Nephron progenitor cell (in vitro differentiated cells): ENCODE measurements around the gene DCST1.
A peak's percentile ranks its signal among the peaks of the same experiment; 100 is the strongest.

Source experiments
- DNase-seq: peaks from one replicate; pipeline ENCODE4 v3.0.0; 2021
- H3K27ac Mint-ChIP-seq: 2 replicates; pipeline ENCODE4 v1.8.0; 2021; ENCODE audit warnings: mild to moderate bottlenecking, moderate library complexity, mixed read lengths
- H3K27me3 Mint-ChIP-seq: 2 replicates; pipeline ENCODE4 v1.8.0; 2021; ENCODE audit warnings: mild to moderate bottlenecking, low read depth, mixed read lengths; ENCODE audit not compliant: poor library complexity
- H3K36me3 Mint-ChIP-seq: 2 replicates; pipeline ENCODE4 v1.8.0; 2021; ENCODE audit warnings: low read depth, mixed read lengths
- H3K4me1 Mint-ChIP-seq: 2 replicates; pipeline ENCODE4 v1.8.0; 2021; ENCODE audit warnings: mixed read lengths
- H3K4me3 Mint-ChIP-seq: 2 replicates; pipeline ENCODE4 v1.8.0; 2021; ENCODE audit warnings: mild to moderate bottlenecking, moderate library complexity, mixed read lengths
- H3K9me3 Mint-ChIP-seq: 2 replicates; pipeline ENCODE4 v1.8.0; 2021; ENCODE audit warnings: mild to moderate bottlenecking, moderate library complexity, mixed read lengths
- TF ChIP-seq, protein P1 (sequence below): fragments of 200-600 bp; sonication (generic); IDR thresholded peaks from 2 replicates; pipeline ENCODE4 v1.5.0; 2021; ENCODE audit warnings: antibody characterized with exemption

DCST1 gene

DNA sequence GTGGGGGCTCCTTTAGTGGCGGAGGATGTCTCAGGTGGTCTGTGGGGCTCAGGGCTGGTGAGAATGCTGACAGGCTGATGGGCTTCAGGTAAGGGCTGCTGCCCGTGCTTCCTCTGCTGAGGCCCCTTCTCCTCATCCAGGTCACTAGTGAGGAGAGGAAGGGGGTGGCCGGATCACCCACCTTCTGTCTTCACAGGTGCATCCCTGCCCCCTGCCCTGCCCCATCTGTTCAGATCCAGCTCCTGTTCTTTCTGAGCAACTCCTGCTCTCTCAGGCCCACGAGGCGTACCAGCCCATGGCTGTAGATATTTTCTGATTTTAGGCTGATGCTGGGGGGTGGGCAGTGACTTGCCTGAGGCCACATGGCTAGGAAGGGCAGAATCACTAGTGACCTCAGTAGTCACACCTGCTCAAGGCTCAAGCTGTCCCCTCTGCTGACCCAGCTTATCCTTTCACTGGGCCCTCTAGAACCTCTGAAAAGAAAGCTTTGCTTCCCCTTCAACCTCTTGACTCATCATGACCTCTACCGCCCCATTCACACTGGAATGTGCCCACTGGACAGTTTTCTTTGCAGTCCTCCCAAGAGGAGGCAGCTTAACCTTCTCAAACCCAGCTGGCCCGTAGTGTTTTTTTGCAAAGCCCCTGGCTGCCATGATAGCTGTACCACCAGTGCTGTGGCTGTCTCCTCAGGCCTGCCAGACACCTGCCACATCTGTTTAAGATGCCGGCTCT is 14.8 kb upstream of the DCST1 start:
- TF ChIP-seq, protein P1, sequence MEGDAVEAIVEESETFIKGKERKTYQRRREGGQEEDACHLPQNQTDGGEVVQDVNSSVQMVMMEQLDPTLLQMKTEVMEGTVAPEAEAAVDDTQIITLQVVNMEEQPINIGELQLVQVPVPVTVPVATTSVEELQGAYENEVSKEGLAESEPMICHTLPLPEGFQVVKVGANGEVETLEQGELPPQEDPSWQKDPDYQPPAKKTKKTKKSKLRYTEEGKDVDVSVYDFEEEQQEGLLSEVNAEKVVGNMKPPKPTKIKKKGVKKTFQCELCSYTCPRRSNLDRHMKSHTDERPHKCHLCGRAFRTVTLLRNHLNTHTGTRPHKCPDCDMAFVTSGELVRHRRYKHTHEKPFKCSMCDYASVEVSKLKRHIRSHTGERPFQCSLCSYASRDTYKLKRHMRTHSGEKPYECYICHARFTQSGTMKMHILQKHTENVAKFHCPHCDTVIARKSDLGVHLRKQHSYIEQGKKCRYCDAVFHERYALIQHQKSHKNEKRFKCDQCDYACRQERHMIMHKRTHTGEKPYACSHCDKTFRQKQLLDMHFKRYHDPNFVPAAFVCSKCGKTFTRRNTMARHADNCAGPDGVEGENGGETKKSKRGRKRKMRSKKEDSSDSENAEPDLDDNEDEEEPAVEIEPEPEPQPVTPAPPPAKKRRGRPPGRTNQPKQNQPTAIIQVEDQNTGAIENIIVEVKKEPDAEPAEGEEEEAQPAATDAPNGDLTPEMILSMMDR: no peak
- peaks cover 6% of the 10 kb centered on the region for H3K27me3 Mint-ChIP-seq
- H3K4me1 Mint-ChIP-seq: peaks cover 40% of the 10 kb centered on the region
- no peaks in the 10 kb centered on the region for H3K36me3 Mint-ChIP-seq
- no peaks in the 10 kb centered on the region for H3K9me3 Mint-ChIP-seq
- no peak overlapping the region for H3K4me3 Mint-ChIP-seq
- no peak for DNase-seq
- peak overlapping the region; percentile 33 for H3K27ac Mint-ChIP-seq

DNA sequence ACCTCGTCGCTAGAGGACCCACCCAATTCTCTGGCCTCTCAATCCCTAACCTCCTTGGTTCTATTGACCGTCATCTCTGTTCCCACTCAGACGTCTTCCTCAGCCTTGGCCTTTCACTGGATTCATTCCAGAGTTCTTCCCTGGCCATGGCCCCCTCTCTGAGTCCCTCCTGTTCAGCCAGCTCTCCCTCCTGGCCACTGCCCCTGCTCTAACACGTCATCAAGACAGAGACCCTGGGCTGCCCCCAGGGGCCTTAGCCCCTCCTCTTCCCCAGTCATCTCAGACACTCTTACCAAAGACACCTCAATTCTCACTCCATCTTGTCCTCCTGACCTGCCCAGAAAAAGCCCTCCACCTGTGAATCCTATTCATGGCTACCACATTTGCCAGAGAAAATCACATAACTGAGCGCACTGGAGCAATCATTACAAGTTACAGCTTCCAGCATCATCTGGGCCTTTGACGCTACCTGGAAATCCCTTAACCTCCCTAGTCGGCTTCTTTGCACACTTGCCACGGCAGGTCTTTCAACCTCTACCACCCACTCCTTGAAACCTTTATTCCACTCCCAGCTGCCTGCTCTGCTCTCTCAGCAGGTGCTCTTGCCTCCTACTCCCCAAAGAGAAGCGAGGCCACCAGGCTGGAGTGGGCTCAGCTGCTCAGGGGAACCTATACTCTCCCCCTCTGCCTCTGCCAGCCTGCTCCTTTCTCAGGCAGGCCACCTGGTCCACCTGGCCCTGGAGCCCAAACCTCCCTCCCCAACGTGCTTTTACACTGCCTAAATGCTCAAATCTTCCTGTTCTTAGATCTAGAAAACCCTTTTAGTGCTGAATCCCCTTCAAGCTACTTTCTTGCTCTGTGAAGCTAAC is 14.0 kb upstream of the DCST1 start:
- no peaks in the 10 kb centered on the region for H3K36me3 Mint-ChIP-seq
- H3K27ac Mint-ChIP-seq: no peak overlapping the region
- H3K9me3 Mint-ChIP-seq: no peaks in the 10 kb centered on the region
- TF ChIP-seq, protein P1: no peak
- H3K4me1 Mint-ChIP-seq: peaks cover 40% of the 10 kb centered on the region
- no peak for DNase-seq
- H3K27me3 Mint-ChIP-seq: peaks cover 6% of the 10 kb centered on the region
- H3K4me3 Mint-ChIP-seq: peak overlapping the region; percentile 19

DNA sequence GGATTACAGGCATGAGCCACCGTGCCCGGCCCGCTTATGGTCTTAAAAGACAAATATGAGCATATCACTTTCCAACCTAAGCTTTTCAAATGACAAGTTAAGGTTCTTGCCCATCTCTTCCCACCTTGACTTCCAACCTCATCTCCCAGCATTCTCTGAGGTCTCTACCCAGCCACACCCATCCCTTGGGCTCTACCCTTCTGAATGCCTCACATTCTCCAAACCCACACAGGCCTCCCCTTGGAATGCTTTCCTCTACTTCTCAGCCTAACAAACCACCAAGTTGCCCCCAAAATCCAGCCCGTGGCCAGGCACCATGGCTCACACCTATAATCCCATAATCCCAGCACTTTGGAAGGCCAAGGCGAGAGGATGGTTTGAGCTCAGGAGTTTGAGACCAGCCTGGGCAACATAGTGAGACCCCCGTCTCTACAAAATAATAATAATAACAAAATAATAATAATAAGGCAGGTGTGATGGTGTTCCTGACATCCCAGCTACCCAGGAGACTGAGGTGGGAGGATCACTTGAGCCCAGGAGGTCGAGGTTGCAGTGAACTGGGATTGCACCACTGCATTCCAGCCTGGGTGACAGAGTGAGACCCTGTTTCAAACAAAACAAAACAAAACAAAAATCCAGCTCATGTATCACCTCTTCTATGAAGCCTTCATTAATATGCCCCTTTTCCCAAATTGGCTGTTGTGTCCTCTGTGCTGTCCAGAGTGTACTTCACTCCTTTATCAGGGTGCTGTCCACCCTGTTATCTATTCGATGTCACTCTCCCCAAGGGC is 11.3 kb upstream of the DCST1 start:
- peak overlapping the region; percentile 69 for H3K27ac Mint-ChIP-seq
- H3K9me3 Mint-ChIP-seq: no peaks in the 10 kb centered on the region
- no peaks in the 10 kb centered on the region for H3K36me3 Mint-ChIP-seq
- TF ChIP-seq, protein P1: no peak
- peaks cover 6% of the 10 kb centered on the region for H3K27me3 Mint-ChIP-seq
- DNase-seq: no peak
- peaks cover 30% of the 10 kb centered on the region for H3K4me1 Mint-ChIP-seq
- no peak overlapping the region for H3K4me3 Mint-ChIP-seq

DNA sequence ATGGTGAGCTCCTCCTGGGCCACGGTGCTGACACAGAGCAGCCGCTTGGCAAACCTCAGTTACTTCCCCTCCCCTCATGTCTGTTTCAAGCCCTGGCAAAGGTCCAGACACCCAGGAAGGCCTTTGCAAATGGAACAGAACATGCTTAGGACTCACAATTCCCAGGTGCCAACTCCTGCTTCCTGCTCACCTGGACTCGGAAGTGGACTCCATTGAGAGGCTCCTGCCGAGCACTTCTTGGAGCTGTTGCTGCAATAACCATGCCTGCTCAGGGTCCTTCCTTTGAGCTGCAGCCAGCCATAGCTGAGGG is 10.7 kb upstream of the DCST1 start:
- H3K27ac Mint-ChIP-seq: no peak overlapping the region
- H3K4me1 Mint-ChIP-seq: peaks cover 26% of the 10 kb centered on the region
- TF ChIP-seq, protein P1: no peak
- H3K9me3 Mint-ChIP-seq: no peaks in the 10 kb centered on the region
- DNase-seq: no peak
- H3K36me3 Mint-ChIP-seq: no peaks in the 10 kb centered on the region
- H3K27me3 Mint-ChIP-seq: peaks cover 6% of the 10 kb centered on the region
- no peak overlapping the region for H3K4me3 Mint-ChIP-seq

DNA sequence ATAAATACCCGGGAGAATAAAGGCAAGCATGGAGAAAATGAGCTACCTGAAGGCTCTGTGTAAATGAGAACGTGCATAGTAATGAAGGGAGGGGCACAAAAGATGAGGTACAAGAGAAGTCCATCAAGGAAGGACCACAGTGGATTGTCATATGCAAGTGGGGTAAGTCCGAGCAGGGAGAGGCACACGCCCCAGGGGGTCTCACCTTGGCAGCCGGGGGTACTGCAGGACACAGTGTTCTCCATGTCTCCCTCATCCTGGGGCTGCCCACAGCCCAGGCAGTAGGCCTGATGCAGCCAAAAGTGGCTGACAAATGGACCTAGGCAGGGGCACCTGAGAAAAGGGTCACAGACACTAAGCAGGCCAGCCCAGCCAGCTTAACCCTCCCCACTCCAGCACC is 10.0 kb upstream of the DCST1 start:
- no peak for DNase-seq
- TF ChIP-seq, protein P1: no peak
- Mint-ChIP-seq H3K4me3 (no peak overlapping the region), H3K9me3 (no peaks in the 10 kb centered on the region), H3K27me3 (peaks cover 6% of the 10 kb centered on the region), H3K4me1 (peaks cover 21% of the 10 kb centered on the region), H3K36me3 (no peaks in the 10 kb centered on the region), H3K27ac (no peak overlapping the region)
